Testis (tissue), 3 donors: ENCODE data around the gene DNM3. TPM values are rescaled to one million over a fixed set of nuclear protein-coding genes. Genes with fewer than 3 reads are reported as not detected.

ENCODE experiments used
- DNase-seq: peaks from one replicate; pipeline ENCODE4 v3.0.0-alpha.2; 2019
- H3K27ac ChIP-seq, 2 donors: fragments of 200-600 bp; sonication (generic); one replicate each; pipeline ENCODE4 v1.5.1; 2019
- H3K27me3 ChIP-seq: fragments of 200-600 bp; sonication (generic); one replicate; pipeline ENCODE4 v1.5.1; 2019
- H3K36me3 ChIP-seq: fragments of 200-600 bp; sonication (generic); one replicate; pipeline ENCODE4 v1.5.1; 2017; ENCODE audit warnings: low read depth; ENCODE audit errors: missing control alignments
- H3K4me1 ChIP-seq: fragments of 200-600 bp; sonication (generic); one replicate; pipeline ENCODE4 v1.5.1; 2019
- H3K4me3 ChIP-seq, 2 donors: fragments of 200-600 bp; sonication (generic); one replicate each; pipeline ENCODE4 v1.5.1; 2017 to 2019
- H3K9me3 ChIP-seq: fragments of 200-600 bp; sonication (generic); one replicate; pipeline ENCODE4 v1.5.1; 2017
- CTCF ChIP-seq, 3 experiments: fragments of 450-650 bp in 2 of 3; fragments of 200-600 bp in 1 of 3; sonication (generic) in 1 of 3; IDR thresholded peaks; one replicate each; pipeline ENCODE4 v1.5.1; 2016 to 2019; ENCODE audit warnings: antibody characterized with exemption in 3 of 3, mild to moderate bottlenecking in 2 of 3, moderate library complexity in 1 of 3
- POLR2A ChIP-seq: fragments of 450-650 bp; IDR thresholded peaks from one replicate; pipeline ENCODE4 v1.6.1; 2017; ENCODE audit warnings: antibody characterized with exemption, mild to moderate bottlenecking, moderate library complexity
- WGBS, 2 donors: methylation state at CpG; one replicate each; pipeline ENCODE4 v1.1.5; 2018; 5-methylcytosine and 5-hydroxymethylcytosine counted together
- intact Hi-C: fragments of 100-400 bp; cut with DNase I; formaldehyde crosslinking; loops from one replicate; pipeline ENCODE4 v1.15.1; 2023; ENCODE audit warnings: low total_unique reads
- polyA plus RNA-seq: library from polyadenylated mRNA; stranded (reverse); fragments of 350-450 nt; fragmentation: Illumina TruSeq; extraction: RNeasy Lipid Tissue Mini Kit (QIAGEN cat#74804); gene quantifications from one replicate; pipeline ENCODE4 v1.2.3, GENCODE V29; 2014; ENCODE audit warnings: low read depth, low replicate concordance; ENCODE audit not compliant: insufficient read depth
- total RNA-seq, 2 donors: library from RNA; depleted of rRNA; stranded (reverse); fragments of >200 nt; gene quantifications; one replicate each; pipeline ENCODE4 v1.2.3, GENCODE V29; 2016

The DNM3 gene
- total and polyA plus RNA-seq, 3 donors from 2014 or later = 4.9 to 10.2 (median 8.4) TPM

GRCh38 chr1:171877701-171878100 lies 36.4 kb downstream of the DNM3 start:
- Histone ChIP-seq H3K27me3 (no peaks in the 10 kb centered on the region), H3K4me3 (no peak overlapping the region), H3K4me1 (no peaks in the 10 kb centered on the region), H3K9me3 (no peaks in the 10 kb centered on the region), H3K36me3 (no peaks in the 10 kb centered on the region), H3K27ac (no peak overlapping the region)
- intact Hi-C loops = no loop called here
- WGBS, 2 donors = 62 to 63% methylated on average over 3 of the region's 3 CpGs
- TF ChIP-seq CTCF (IDR thresholded peaks at IDR 0.05) = no peak
- no peak for TF ChIP-seq POLR2A
- no peak for DNase-seq

GRCh38 chr1:171879556-171879955 lies 38.3 kb downstream of the DNM3 start:
- intact Hi-C loops = no loop called here
- H3K27ac ChIP-seq = no peak overlapping the region
- H3K27me3 ChIP-seq = no peaks in the 10 kb centered on the region
- H3K4me3 ChIP-seq = no peak overlapping the region
- no peak for TF ChIP-seq POLR2A
- TF ChIP-seq CTCF (IDR thresholded peaks at IDR 0.05) = no peak
- H3K9me3 ChIP-seq = no peaks in the 10 kb centered on the region
- H3K4me1 ChIP-seq = no peaks in the 10 kb centered on the region
- no peak for DNase-seq
- H3K36me3 ChIP-seq = no peaks in the 10 kb centered on the region
- WGBS, 2 donors = 95 to 96% methylated on average over 4 of the region's 4 CpGs

GRCh38 chr1:171881442-171881841 lies 40.1 kb downstream of the DNM3 start:
- Histone ChIP-seq H3K27me3 (no peaks in the 10 kb centered on the region), H3K9me3 (no peaks in the 10 kb centered on the region), H3K4me1 (no peaks in the 10 kb centered on the region), H3K27ac (no peak overlapping the region), H3K36me3 (no peaks in the 10 kb centered on the region), H3K4me3 (no peak overlapping the region)
- WGBS, 2 donors = 59 to 80% methylated on average over 1 of the region's 1 CpG
- DNase-seq = no peak
- TF ChIP-seq POLR2A = no peak
- TF ChIP-seq CTCF (IDR thresholded peaks at IDR 0.05) = no peak
- intact Hi-C loops = no loop called here

GRCh38 chr1:171883849-171884248 lies 42.6 kb downstream of the DNM3 start:
- TF ChIP-seq POLR2A (no peak), CTCF (IDR thresholded peaks at IDR 0.05) (no peak)
- H3K9me3 ChIP-seq = no peaks in the 10 kb centered on the region
- H3K36me3 ChIP-seq = no peaks in the 10 kb centered on the region
- H3K27me3 ChIP-seq = no peaks in the 10 kb centered on the region
- WGBS, 2 donors = 83 to 92% methylated on average over 4 of the region's 4 CpGs
- no peak overlapping the region for H3K4me3 ChIP-seq
- intact Hi-C loops = no loop called here
- H3K4me1 ChIP-seq = no peaks in the 10 kb centered on the region
- H3K27ac ChIP-seq = no peak overlapping the region
- DNase-seq = no peak

GRCh38 chr1:171884475-171884874 lies 43.2 kb downstream of the DNM3 start:
- H3K27me3 ChIP-seq = no peaks in the 10 kb centered on the region
- intact Hi-C loops = no loop called here
- WGBS, 2 donors = 82 to 92% methylated on average over 1 of the region's 1 CpG
- no peaks in the 10 kb centered on the region for H3K9me3 ChIP-seq
- H3K4me1 ChIP-seq = no peaks in the 10 kb centered on the region
- H3K4me3 ChIP-seq = no peak overlapping the region
- no peak for DNase-seq
- H3K27ac ChIP-seq = no peak overlapping the region
- TF ChIP-seq CTCF (IDR thresholded peaks at IDR 0.05) = no peak
- TF ChIP-seq POLR2A = no peak
- no peaks in the 10 kb centered on the region for H3K36me3 ChIP-seq
